ENCODE data around the gene TMEM131.

DNA sequence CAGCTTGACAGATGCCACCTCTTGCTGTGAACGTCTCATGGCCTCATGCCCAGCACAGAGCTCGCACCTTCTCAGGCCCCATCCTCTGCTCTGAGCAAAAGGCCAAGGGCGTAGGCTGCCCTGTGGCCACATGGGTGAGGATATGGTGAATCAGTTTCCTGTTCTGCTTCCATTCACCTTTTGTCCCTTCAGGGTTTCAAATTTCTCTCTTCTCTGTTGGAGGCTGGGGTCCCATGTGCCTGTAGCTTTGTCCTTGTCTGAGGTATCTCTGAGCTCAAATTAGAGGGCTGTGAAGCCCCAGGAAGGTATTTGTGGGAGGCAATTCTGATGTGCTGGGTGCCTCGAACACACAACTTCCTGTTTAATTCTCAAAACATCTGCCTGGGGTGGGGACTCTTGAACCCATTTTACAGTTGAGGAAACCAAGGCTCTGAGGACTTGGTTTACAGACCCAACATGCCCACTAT is 253.3 kb downstream of the TMEM131 start:
- TF ChIP-seq, protein P1, sequence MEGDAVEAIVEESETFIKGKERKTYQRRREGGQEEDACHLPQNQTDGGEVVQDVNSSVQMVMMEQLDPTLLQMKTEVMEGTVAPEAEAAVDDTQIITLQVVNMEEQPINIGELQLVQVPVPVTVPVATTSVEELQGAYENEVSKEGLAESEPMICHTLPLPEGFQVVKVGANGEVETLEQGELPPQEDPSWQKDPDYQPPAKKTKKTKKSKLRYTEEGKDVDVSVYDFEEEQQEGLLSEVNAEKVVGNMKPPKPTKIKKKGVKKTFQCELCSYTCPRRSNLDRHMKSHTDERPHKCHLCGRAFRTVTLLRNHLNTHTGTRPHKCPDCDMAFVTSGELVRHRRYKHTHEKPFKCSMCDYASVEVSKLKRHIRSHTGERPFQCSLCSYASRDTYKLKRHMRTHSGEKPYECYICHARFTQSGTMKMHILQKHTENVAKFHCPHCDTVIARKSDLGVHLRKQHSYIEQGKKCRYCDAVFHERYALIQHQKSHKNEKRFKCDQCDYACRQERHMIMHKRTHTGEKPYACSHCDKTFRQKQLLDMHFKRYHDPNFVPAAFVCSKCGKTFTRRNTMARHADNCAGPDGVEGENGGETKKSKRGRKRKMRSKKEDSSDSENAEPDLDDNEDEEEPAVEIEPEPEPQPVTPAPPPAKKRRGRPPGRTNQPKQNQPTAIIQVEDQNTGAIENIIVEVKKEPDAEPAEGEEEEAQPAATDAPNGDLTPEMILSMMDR (IDR thresholded peaks at IDR 0.05; ENCODE audit: insufficient read depth, low read length): no peak
- no peak for TF ChIP-seq POLR2AphosphoS5 (IDR thresholded peaks at IDR 0.05; ENCODE audit: low read depth)
- no peak for TF ChIP-seq GABPA (IDR thresholded peaks at IDR 0.05; ENCODE audit: low read depth)
- TF ChIP-seq SPI1 (IDR thresholded peaks at IDR 0.05; ENCODE audit: borderline replicate concordance, low read depth): no peak
- TF ChIP-seq, protein P2, sequence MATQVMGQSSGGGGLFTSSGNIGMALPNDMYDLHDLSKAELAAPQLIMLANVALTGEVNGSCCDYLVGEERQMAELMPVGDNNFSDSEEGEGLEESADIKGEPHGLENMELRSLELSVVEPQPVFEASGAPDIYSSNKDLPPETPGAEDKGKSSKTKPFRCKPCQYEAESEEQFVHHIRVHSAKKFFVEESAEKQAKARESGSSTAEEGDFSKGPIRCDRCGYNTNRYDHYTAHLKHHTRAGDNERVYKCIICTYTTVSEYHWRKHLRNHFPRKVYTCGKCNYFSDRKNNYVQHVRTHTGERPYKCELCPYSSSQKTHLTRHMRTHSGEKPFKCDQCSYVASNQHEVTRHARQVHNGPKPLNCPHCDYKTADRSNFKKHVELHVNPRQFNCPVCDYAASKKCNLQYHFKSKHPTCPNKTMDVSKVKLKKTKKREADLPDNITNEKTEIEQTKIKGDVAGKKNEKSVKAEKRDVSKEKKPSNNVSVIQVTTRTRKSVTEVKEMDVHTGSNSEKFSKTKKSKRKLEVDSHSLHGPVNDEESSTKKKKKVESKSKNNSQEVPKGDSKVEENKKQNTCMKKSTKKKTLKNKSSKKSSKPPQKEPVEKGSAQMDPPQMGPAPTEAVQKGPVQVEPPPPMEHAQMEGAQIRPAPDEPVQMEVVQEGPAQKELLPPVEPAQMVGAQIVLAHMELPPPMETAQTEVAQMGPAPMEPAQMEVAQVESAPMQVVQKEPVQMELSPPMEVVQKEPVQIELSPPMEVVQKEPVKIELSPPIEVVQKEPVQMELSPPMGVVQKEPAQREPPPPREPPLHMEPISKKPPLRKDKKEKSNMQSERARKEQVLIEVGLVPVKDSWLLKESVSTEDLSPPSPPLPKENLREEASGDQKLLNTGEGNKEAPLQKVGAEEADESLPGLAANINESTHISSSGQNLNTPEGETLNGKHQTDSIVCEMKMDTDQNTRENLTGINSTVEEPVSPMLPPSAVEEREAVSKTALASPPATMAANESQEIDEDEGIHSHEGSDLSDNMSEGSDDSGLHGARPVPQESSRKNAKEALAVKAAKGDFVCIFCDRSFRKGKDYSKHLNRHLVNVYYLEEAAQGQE (IDR thresholded peaks at IDR 0.05; ENCODE audit: insufficient replicate concordance, low read depth): no peak

Data from HL-60 (cell line).